GM21515 (cell line): ENCODE measurements around the gene SLC39A2.
A peak's percentile ranks its signal among the peaks of the same experiment; 100 is the strongest.
"Not testable (repeated sequence)": the region's sequence is repeated elsewhere in the genome, so short reads cannot be mapped to it uniquely, and the experiment has no call there.

Experiments used
- ATAC-seq: cut with Tn5 transposase; IDR thresholded peaks from one replicate; pipeline ENCODE4 v1.9.1; 2021; ENCODE audit not compliant: unreplicated experiment

SLC39A2 gene, protein sequence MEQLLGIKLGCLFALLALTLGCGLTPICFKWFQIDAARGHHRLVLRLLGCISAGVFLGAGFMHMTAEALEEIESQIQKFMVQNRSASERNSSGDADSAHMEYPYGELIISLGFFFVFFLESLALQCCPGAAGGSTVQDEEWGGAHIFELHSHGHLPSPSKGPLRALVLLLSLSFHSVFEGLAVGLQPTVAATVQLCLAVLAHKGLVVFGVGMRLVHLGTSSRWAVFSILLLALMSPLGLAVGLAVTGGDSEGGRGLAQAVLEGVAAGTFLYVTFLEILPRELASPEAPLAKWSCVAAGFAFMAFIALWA

GRCh38 chr14:20998674-20999366 is at the start of gene SLC39A2:
Gene SLC39A2 (plus strand): TSS chr14:20999293. CDS start chr14:20999447, 154 bp downstream.
- no peak for ATAC-seq

GRCh38 chr14:20954736-20955537 is 44.2 kb upstream of the SLC39A2 start, which contains the start of gene RNASE2:
Gene RNASE2 (plus strand): TSS chr14:20955487. CDS start chr14:20955772, 285 bp downstream.
- not testable (repeated sequence) for ATAC-seq

GRCh38 chr14:20955538-20955873 is 43.6 kb upstream of the SLC39A2 start:
- not testable (repeated sequence) for ATAC-seq

DNA sequence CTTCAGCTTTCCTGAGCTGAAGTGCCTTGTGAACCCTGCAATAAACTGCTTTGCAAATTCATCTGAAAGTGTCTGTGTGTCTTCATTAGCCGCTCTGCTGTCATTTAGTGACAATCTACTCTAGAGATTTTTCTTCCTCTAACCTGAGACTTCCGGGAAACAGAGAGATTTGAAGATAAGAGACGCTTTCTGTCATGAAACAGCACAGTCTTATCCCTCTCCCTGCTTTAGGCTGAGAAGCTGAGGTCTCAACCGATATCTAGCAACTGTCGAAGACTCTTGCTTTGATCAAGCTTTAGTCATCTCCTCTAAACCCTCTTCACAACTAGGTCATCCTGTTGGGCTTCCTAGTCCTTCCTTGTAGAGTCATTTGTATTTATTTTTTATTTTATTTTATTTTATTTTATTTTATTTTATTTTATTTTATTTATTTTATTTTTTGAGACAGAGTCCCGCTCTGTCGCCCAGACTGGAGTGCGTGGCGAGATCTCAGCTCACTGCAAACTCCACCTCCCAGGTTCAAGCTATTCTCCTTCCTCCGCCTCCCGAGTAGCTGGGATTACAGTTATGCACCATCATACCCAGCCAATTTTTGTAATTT is 42.6 kb upstream of the SLC39A2 start:
- no peak for ATAC-seq

- not testable (repeated sequence) for ATAC-seq
These were observed 40.1 kb upstream of the SLC39A2 start for GRCh38 chr14:20958946-20959345.

DNA sequence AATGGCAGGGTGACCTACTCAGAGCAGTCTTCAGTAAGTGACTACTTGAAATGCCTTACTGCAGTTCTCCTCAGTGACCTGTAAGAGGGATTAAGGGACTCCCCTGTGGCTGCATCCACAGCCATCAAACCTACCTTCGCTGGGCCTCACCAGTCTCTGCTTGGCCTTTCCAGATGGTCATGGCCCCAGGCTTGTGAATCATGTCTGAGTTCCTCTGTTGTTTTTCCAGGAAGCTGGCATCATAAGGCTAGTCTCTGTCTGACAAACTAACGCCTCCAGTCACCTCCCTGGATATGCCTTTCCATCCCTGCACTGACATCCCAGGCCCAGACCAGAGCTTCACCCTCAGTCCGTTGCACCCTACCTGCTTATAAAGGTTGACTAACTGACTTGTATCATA is 29.8 kb upstream of the SLC39A2 start:
- no peak for ATAC-seq

DNA sequence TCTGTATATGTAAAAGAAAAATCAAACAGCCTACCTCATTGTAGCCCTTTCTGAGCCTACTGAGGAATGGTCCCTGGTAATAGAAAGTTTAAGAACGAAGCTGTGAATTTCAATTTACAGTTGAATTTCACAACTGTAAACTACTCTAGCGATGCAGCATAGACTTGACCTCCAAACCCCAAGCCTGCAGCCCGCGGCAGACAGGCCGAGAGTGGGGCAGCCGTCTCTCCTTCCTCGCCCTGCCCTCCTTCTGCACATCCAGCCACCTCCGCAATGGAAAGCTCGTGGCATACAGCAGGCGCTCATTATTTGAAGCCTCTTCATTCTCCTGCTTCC is 28.5 kb upstream of the SLC39A2 start:
- peak; percentile 8 for ATAC-seq

GRCh38 chr14:20970983-20971704 is 27.9 kb upstream of the SLC39A2 start:
- peak; percentile 85 for ATAC-seq

GRCh38 chr14:20971705-20972021 is 27.4 kb upstream of the SLC39A2 start:
- peak; percentile 17 for ATAC-seq

DNA sequence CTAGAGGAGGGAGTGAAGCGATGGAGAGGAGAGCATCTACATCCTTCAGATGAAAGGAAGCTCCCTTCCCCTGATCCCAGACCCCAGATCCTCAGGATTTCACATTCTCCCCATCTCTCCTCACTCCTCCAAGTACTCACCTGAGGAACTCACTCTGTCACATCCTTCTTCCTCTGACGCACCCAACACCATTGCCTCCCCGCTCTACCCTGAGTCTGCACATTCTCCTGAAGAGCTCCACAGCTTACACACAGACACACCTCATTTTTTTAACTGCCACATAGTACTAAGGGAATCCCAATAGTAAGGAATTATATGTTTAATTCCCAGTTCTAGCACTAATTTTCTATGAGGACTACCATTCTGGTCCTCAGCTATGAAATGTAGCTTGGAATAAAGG is 25.6 kb upstream of the SLC39A2 start:
- ATAC-seq: no peak

DNA sequence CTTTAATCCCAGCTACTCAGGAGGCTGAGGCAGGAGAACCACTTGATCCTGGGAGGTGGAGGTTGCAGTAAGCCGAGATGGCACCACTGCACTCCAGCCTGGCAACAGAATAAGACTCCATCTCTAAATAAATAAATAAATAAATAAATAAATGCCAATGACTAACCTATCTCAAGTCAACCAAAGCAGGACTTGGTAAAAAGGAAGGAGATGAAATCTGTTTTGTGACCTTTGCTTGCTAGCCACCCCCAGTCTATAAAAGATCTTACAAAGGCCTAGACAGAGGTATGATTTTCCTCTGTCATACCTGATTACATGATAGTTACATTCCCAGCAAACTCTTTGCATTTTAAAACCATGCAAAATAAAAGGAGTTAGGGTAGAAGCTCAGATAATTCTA is 22.8 kb upstream of the SLC39A2 start:
- ATAC-seq: no peak

- no peak for ATAC-seq
These were observed 20.4 kb upstream of the SLC39A2 start for GRCh38 chr14:20978687-20979086.

DNA sequence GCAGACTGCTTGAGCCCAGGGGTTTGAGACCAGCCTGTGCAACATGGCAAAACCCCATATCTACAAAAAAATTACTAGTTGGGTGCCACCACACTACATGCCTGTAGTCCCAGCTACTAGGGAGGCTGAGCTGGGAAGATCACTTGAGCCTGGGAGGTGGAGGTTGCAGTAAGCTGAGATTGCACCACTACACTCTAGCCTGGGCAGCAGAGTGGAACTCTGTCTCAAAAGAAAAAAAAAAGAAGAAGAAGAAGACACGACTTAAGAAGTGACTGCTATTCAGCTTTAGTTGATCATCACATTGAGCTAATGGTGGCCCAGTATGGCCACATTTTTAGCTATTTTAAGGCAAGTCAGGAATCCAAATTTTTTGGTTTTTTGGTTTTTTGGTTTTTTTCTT is 18.2 kb upstream of the SLC39A2 start:
- no peak for ATAC-seq

DNA sequence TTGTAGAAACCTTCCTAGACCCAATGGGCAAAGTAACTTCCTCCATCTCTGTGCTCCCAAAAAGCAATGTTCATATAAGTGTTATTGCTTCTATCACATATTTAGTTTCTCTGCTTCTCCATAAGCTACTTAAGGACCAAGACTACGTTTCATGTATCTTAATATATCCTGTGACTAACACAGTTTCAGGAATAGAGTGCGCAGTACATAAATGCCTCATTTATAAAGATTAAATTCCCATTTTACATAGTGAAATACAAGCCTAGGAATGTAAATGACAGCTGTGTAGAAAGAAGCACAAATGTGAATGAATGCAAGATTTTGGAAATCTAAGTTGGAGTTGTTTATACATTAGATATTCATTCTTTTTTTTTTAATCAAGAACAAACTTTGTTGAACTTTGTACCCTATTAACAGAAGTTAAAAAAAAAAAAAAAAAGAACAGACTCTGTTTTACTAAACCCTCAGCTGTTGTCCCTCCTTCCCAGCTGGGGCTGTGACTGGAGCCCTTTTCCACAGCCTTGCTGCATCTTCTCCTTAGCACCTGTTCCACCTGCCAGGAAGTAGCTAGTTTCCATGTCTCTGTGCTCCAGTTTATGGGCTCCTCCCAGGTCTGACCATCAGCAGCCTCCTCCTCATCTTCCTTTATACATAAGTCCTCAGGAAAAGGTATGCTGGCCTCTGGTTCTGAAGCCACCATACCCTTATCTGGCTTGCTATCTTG is 16.3 kb upstream of the SLC39A2 start:
- no peak for ATAC-seq

GRCh38 chr14:20985650-20986049 is 13.4 kb upstream of the SLC39A2 start:
- ATAC-seq: not testable (repeated sequence)

DNA sequence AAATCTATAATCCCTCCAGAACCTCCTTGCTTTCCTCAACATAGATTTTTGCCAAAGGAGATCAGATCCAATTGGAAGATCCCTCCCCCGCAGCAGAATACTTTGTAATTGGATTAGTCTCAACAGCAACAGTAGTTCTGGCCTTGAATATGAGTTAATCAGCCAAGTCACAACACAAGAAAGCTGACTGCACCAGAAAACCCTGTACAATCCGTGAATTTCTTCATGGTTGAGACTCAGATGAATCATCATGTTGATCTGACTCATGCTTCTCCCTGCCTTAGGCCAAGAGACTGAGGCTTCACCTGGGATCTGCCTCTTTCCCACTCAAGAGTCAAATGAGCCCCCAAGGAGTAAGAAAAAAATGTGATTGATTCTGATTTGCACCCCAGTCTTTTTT is 12.3 kb upstream of the SLC39A2 start:
- no peak for ATAC-seq

- no peak for ATAC-seq
These were observed 10.2 kb upstream of the SLC39A2 start for GRCh38 chr14:20988717-20989470.

DNA sequence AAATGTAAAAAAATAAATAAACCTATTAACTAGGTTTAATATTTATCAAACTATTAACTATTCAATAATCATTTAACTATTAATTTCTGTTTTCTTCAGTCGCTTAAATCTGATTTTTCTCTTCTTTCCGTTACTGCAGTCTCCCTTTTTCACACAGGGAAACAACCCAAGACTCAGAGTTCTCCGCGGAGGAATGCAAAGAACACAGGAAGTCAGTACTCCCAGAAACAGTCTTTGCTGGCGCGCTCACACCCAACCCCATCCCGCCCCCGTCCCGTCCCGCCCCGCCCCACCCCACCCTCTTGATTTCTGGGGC is 9.7 kb upstream of the SLC39A2 start:
- no peak for ATAC-seq

DNA sequence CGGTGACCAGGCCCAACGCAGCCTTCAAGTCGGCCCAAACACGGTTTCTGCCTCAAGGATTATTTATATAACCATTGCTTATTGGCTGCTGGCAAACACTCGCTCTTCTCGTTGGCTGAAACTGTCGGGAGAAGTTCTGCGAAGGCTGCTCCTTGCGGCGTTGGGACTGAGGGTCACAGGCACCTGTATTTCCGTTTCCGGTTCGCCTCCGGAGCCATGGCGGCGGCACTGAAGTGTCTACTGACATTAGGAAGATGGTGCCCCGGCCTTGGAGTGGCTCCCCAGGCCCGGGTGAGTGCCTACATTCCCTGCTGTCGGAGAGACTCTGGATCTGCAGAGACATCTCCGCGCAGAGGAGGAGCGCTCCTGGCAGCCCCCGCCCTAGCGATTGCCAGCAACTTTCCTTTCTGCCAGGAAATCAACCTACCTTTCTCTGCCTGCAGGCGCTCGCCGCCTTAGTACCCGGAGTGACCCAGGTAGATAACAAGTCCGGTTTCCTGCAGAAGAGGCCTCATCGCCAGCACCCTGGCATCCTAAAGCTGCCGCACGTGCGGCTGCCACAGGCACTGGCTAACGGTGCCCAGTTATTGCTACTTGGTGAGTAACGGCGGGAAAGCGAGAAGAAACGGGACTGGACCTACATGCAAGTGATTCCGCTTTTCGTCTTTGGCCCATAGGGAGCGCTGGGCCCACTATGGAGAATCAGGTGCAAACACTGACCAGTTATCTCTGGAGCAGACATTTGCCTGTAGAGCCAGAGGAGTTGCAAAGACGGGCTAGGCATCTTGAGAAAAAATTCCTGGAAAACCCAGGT is 9.1 kb upstream of the SLC39A2 start, which contains the start of gene METTL17:
Gene METTL17 (plus strand): TSS at position 194 of the 814 bp plus-strand sequence. CDS start 23 bp downstream, at position 217.
- ATAC-seq: peak; percentile 96
